K562 (cell line): Measurements from ENCODE around the gene DST. TPM values are rescaled to one million over a fixed set of nuclear protein-coding genes. Genes with fewer than 3 reads are reported as not detected.

ENCODE experiments used
- ATAC-seq: fragments of 200-7000 bp; cut with Tn5 transposase; 3 replicates; pipeline ENCODE4 v1.9.1; 2020; ENCODE audit warnings: moderate library complexity
- BruUV-seq: library from RNA; stranded (reverse); fragments of 400-500 nt; replicated peaks from 2 replicates; lab custom pipeline; 2021; lab: Mats Ljungman, UMichigan
- CTCF ChIA-PET: fragments of 300-600 bp; formaldehyde crosslinking; extraction: SDS; loops from one replicate; lab custom pipeline; 2021; ENCODE audit warnings: low intra/inter-chr PET ratio; lab: Yijun Ruan, JAX
- POLR2A ChIA-PET: fragments of 300-600, 350-650 bp; sonication (Branson Sonifier 250); formaldehyde crosslinking; extraction: SDS; loops from one replicate; lab custom pipeline; 2021; ENCODE audit warnings: antibody characterized with exemption, inconsistent platforms; lab: Yijun Ruan, JAX
- DNase-seq, 4 experiments: peaks; one replicate each; pipeline versions ENCODE4 v3.0.0 to v3.0.0-alpha.2; 2011 to 2018; ENCODE audit warnings: low spot score in 3 of 4, mixed read lengths in 3 of 4; ENCODE audit errors: extremely low read depth in 1 of 4
- FAIRE-seq: peaks from 2 replicates; lab custom pipeline; 2011; peaks lifted over from hg19 to GRCh38; lab: Jason Lieb, UNC
- H2AFZ ChIP-seq: 2 replicates; pipeline ENCODE4 v1.6.0; 2011; ENCODE audit warnings: low read depth, low read length, control low read depth, inconsistent platforms
- H3K27ac ChIP-seq: fragments of 200-600 bp; 3 replicates; pipeline ENCODE4 v1.8.0; 2011; ENCODE audit warnings: low read depth, mild to moderate bottlenecking, control low read depth, inconsistent platforms, low read length, moderate library complexity, mixed read lengths; ENCODE audit errors: extremely low read depth
- H3K27me3 ChIP-seq, 2 experiments: fragments of 300-600 bp in 1 of 2; 2 replicates in 1 of 2; 3 replicates in 1 of 2; pipeline versions ENCODE4 v1.6.0 to v1.8.0; 2011; ENCODE audit warnings: inconsistent platforms in 2 of 2, low read length in 2 of 2, mild to moderate bottlenecking in 1 of 2, mixed read lengths in 1 of 2, moderate library complexity in 1 of 2; ENCODE audit not compliant: control insufficient read depth in 2 of 2, insufficient read depth in 2 of 2
- H3K36me3 ChIP-seq: fragments of 300-600 bp; 3 replicates; pipeline ENCODE4 v1.8.0; 2011; ENCODE audit warnings: mild to moderate bottlenecking, low read length, inconsistent platforms; ENCODE audit not compliant: control insufficient read depth, insufficient read depth
- H3K4me1 ChIP-seq, 2 experiments: fragments of 200-600 bp in 1 of 2; replicated peaks in 1 of 2; 2 replicates in 1 of 2; 3 replicates in 1 of 2; pipeline versions ENCODE4 v1.5.1 to v1.8.0; 2011; ENCODE audit warnings: inconsistent platforms in 2 of 2, low read length in 2 of 2, mild to moderate bottlenecking in 1 of 2, mixed read lengths in 1 of 2, moderate library complexity in 1 of 2; ENCODE audit not compliant: control insufficient read depth in 2 of 2, insufficient read depth in 2 of 2
- H3K4me2 ChIP-seq: 2 replicates; pipeline ENCODE4 v1.6.1; 2011; ENCODE audit warnings: low read length, control low read depth, inconsistent platforms, mixed read lengths; ENCODE audit not compliant: insufficient read depth
- H3K4me3 ChIP-seq: fragments of 200-600 bp; sonication (generic), shearing (Covaris generic); 2 replicates; pipeline ENCODE4 v1.5.1; 2016; ENCODE audit warnings: control low read depth, inconsistent platforms
- H3K79me2 ChIP-seq: fragments of 200-600 bp; 3 replicates; pipeline ENCODE4 v1.8.0; 2011; ENCODE audit warnings: low read length, inconsistent platforms; ENCODE audit not compliant: control insufficient read depth, insufficient read depth
- H3K9ac ChIP-seq, 2 experiments: 2 replicates each; pipeline versions ENCODE4 v1.6.0 to v1.6.1; 2011; ENCODE audit warnings: low read depth in 2 of 2, low read length in 2 of 2, control low read depth in 1 of 2, inconsistent platforms in 1 of 2, mild to moderate bottlenecking in 1 of 2, mixed read lengths in 1 of 2; ENCODE audit not compliant: insufficient read depth in 1 of 2
- H3K9me1 ChIP-seq: one replicate; pipeline ENCODE4 v1.6.0; 2011; ENCODE audit warnings: inconsistent platforms, mild to moderate bottlenecking, low read length, moderate library complexity; ENCODE audit not compliant: control insufficient read depth, insufficient read depth
- H3K9me3 ChIP-seq: replicated peaks from 2 replicates; pipeline ENCODE4 v1.5.1; 2011; ENCODE audit warnings: low read depth, low read length, inconsistent platforms; ENCODE audit not compliant: control insufficient read depth, insufficient read depth
- H4K20me1 ChIP-seq: replicated peaks from 2 replicates; pipeline ENCODE4 v1.6.1; 2011; ENCODE audit warnings: low read length, inconsistent platforms, mixed read lengths; ENCODE audit not compliant: control insufficient read depth, insufficient read depth
- AFF4 ChIP-seq: sonication (generic); formaldehyde crosslinking; IDR thresholded peaks from 2 replicates; pipeline ENCODE4 v1.8.0; 2023; ENCODE audit warnings: mild to moderate bottlenecking, missing genetic modification reagents
- ATF1 ChIP-seq, 2 experiments: fragments of 450-650 bp in 1 of 2; IDR thresholded peaks; 2 replicates each; pipeline ENCODE4 v1.6.1; 2016; ENCODE audit warnings: missing compliant biosample characterization in 1 of 2, missing genetic modification characterization in 1 of 2
- ATF7 ChIP-seq: fragments of 450-650 bp; IDR thresholded peaks from 2 replicates; pipeline ENCODE4 v1.7.1; 2014; ENCODE audit warnings: mild to moderate bottlenecking, moderate library complexity
- E2F3 ChIP-seq: fragments of 250-450 bp; sonication (Bioruptor Pico); IDR thresholded peaks from 2 replicates; pipeline ENCODE4 v1.4.0; 2020; ENCODE audit warnings: mild to moderate bottlenecking
- EP300 ChIP-seq: IDR thresholded peaks from 2 replicates; pipeline ENCODE4 v1.6.1; 2012; ENCODE audit warnings: low read length, improper control_type of control experiment
- HNRNPK ChIP-seq: fragments of 200-400 bp; formaldehyde crosslinking; IDR thresholded peaks from one replicate; pipeline ENCODE4 v1.6.1; 2018; ENCODE audit warnings: mild to moderate bottlenecking, low read depth, low read length; ENCODE audit not compliant: poor library complexity, severe bottlenecking
- JUND ChIP-seq, 2 experiments: IDR thresholded peaks; 2 replicates in 1 of 2; 3 replicates in 1 of 2; pipeline ENCODE4 v1.6.1; 2011; ENCODE audit warnings: borderline replicate concordance in 2 of 2, low read depth in 2 of 2, low read length in 2 of 2, improper control_type of control experiment in 1 of 2, missing biosample characterization in 1 of 2, missing genetic modification characterization in 1 of 2, missing genetic modification reagents in 1 of 2
- NR0B1 ChIP-seq: fragments of 450-650 bp; IDR thresholded peaks from one replicate; pipeline ENCODE4 v1.6.1; 2018; ENCODE audit warnings: mild to moderate bottlenecking, moderate library complexity; ENCODE audit not compliant: partially characterized antibody
- NUFIP1 ChIP-seq: fragments of 450-650 bp; IDR thresholded peaks from 2 replicates; pipeline ENCODE4 v1.6.1; 2018; ENCODE audit not compliant: partially characterized antibody
- SRSF9 ChIP-seq: fragments of 200-400 bp; formaldehyde crosslinking; IDR thresholded peaks from 2 replicates; pipeline ENCODE4 v1.6.1; 2017; ENCODE audit warnings: low read depth, low read length, borderline replicate concordance
- TCF3 ChIP-seq: sonication (generic); formaldehyde crosslinking; IDR thresholded peaks from 2 replicates; pipeline ENCODE4 v1.4.0; 2020; ENCODE audit warnings: mild to moderate bottlenecking, missing genetic modification reagents
- TGIF2 ChIP-seq: sonication (generic); formaldehyde crosslinking; IDR thresholded peaks from 2 replicates; pipeline ENCODE4 v1.8.1; 2022; ENCODE audit warnings: mild to moderate bottlenecking, missing genetic modification reagents, moderate library complexity
- ZBTB9 ChIP-seq: fragments of 450-650 bp; formaldehyde crosslinking; IDR thresholded peaks from 2 replicates; pipeline ENCODE4 v1.4.0; 2020; ENCODE audit warnings: mild to moderate bottlenecking, moderate library complexity
- ZNF41 ChIP-seq: fragments of 250-450 bp; sonication (Bioruptor Pico); conservative IDR thresholded peaks from 2 replicates; pipeline ENCODE4 v1.4.0; 2020; ENCODE audit warnings: mild to moderate bottlenecking
- WGBS: fragments of 100-300 bp; shearing (Covaris generic); methylation state at CpG from one replicate; pipeline ENCODE4 v1.1.6; 2016; ENCODE audit warnings: low coverage, mixed read lengths; ENCODE audit not compliant: insufficient coverage; ENCODE audit errors: missing lambda C conversion rate; 5-methylcytosine and 5-hydroxymethylcytosine counted together
- in situ Hi-C: fragments of 300-500 bp; cut with MboI; formaldehyde crosslinking; loops from 4 replicates; pipeline ENCODE4 v1.15.0; 2018; ENCODE audit warnings: inconsistent platforms, mixed read lengths
- intact Hi-C: fragments of 100-400 bp; cut with micrococcal nuclease; formaldehyde crosslinking; loops from 2 replicates; pipeline ENCODE4 v1.14.2; 2022
- polyA plus RNA-seq, 8 experiments: library from polyadenylated mRNA; depleted of rRNA in 4 of 8; stranded (reverse) in 5 of 8; unstranded in 3 of 8; fragments of >200 nt; fragmentation: Nextera tagmentation in 2 of 8; fragmentation: Illumina TruSeq in 1 of 8; extraction: Ambion mirVana in 2 of 8; extraction: Trizol in 1 of 8; gene quantifications; 2 replicates each; pipeline versions ENCODE4 v1.2.1 to v1.2.3, GENCODE V29; 2011 to 2014; ENCODE audit warnings: inconsistent platforms in 1 of 8, missing spikeins in 1 of 8
- total RNA-seq, 7 experiments: library from RNA; depleted of rRNA in 6 of 7; stranded (reverse); fragments of >200 nt in 6 of 7; fragmentation: Illumina TruSeq in 2 of 7; extraction: Trizol in 2 of 7; gene quantifications; 2 replicates each; pipeline versions ENCODE4 v1.2.1 to v1.2.3, GENCODE V29; 2011 to 2021; ENCODE audit warnings: low replicate concordance in 1 of 7

Gene DST
- total and polyA plus RNA-seq, 9 of the 15 experiments (the other 6 are each of a cell fraction or from before 2014, with no cell fraction given), result 5.2 to 21.9 (median 13.3) TPM

GRCh38 chr6:56491606-56492328, 150.9 kb downstream of the DST start:
- ChIA-PET POLR2A (interaction anchor here (0.8 to 1.2 kb wide), 2 partner anchors 43 to 50 kb away, joined by 3 to 7 read pairs; no protein-coding TSS in a partner anchor), CTCF (no interaction called here)
- FAIRE-seq (no peak), DNase-seq (peak in 1 of 4 experiments; percentile 12), ATAC-seq (peak; percentile 78)
- H3K9me3 ChIP-seq, result no peaks in the 10 kb centered on the region
- intact Hi-C loops, result loop anchor here (5.0 kb wide), 1 partner anchor 51 kb away; no protein-coding TSS in a partner anchor
- no peaks in the 10 kb centered on the region for H4K20me1 ChIP-seq
- H3K9me1 ChIP-seq, result no peaks in the 10 kb centered on the region
- no peaks in the 10 kb centered on the region for H3K27me3 ChIP-seq
- no peak overlapping the region for H2AFZ ChIP-seq
- peaks cover under 1% of the 10 kb centered on the region; the same call in 1 of the 3 replicates for H3K36me3 ChIP-seq
- no TSS peak for BruUV-seq
- no peak overlapping the region for H3K4me3 ChIP-seq
- no peak overlapping the region for H3K27ac ChIP-seq
- no peaks in the 10 kb centered on the region for H3K79me2 ChIP-seq
- H3K4me1 ChIP-seq, result peaks cover 0 to 4% of the 10 kb centered on the region in 2 experiments; a peak in 2 of 5 replicates
- 27% methylated on average over 4 of the region's 4 CpGs for WGBS
- H3K9ac ChIP-seq, result no peak overlapping the region
- no peak overlapping the region for H3K4me2 ChIP-seq
- in situ Hi-C loops, result no loop called here
- TF ChIP-seq EP300, result peak; percentile 69; the same call in 1 of the 2 replicates
- TF ChIP-seq SRSF9, result no peak
- no peak for TF ChIP-seq ATF1 (CRISPR knock-in tag; IDR thresholded peaks at IDR 0.05)
- TF ChIP-seq ATF1 (tag; IDR thresholded peaks at IDR 0.05), result 0 out of 2 replicates have a peak, but pooled peaks have one; percentile 9
- TF ChIP-seq NR0B1, result no peak
- no peak for TF ChIP-seq HNRNPK
- 0 out of 2 replicates have a peak, but pooled peaks have one; percentile 43 for TF ChIP-seq ZNF41
- no peak for TF ChIP-seq NUFIP1
- no peak for TF ChIP-seq E2F3 (CRISPR knock-in tag)
- peak; percentile 51; the same call in 1 of the 2 replicates for TF ChIP-seq ATF7
- no peak for TF ChIP-seq AFF4 (CRISPR knock-in tag)
- 0 out of 2 replicates have a peak, but pooled peaks have one; percentile 24 for TF ChIP-seq ZBTB9 (CRISPR knock-in tag)
- TF ChIP-seq TGIF2 (CRISPR knock-in tag), result no peak
- TF ChIP-seq TCF3 (CRISPR knock-in tag), result peak; percentile 7; the same call in 1 of the 2 replicates
- peak; percentile 39; the same call in 1 of the 2 replicates for TF ChIP-seq JUND (IDR thresholded peaks at IDR 0.05; ENCODE audit: borderline replicate concordance, low read depth, low read length)
- TF ChIP-seq JUND (tag; IDR thresholded peaks at IDR 0.05; ENCODE audit: borderline replicate concordance, low read depth, low read length), result no peak
